GM23338 (cell line): ENCODE results near the gene XPC. TPM values are rescaled to one million over a fixed set of nuclear protein-coding genes. Genes with fewer than 3 reads are reported as not detected.

Experiments used
- ATAC-seq: fragments of 200-7000 bp; cut with Tn5 transposase; 3 replicates; pipeline ENCODE4 v1.9.1; 2020
- DNase-seq: peaks from one replicate; pipeline ENCODE4 v3.0.0-alpha.2; 2015; ENCODE audit warnings: low spot score
- H2AFZ ChIP-seq: fragments of 200-600 bp; sonication (generic); 2 replicates; pipeline ENCODE4 v1.8.0; 2016; ENCODE audit warnings: antibody characterized with exemption, mild to moderate bottlenecking, moderate library complexity
- H3F3A ChIP-seq: fragments of 200-600 bp; sonication (generic); replicated peaks from 2 replicates; pipeline ENCODE4 v1.8.0; 2017; ENCODE audit warnings: antibody characterized with exemption, mixed run types, low read depth
- H3K27ac ChIP-seq: fragments of 200-600 bp; sonication (generic); 2 replicates; pipeline ENCODE4 v1.6.1; 2016; ENCODE audit warnings: low read depth
- H3K27me3 ChIP-seq: fragments of 200-600 bp; sonication (generic); 2 replicates; pipeline ENCODE4 v1.8.0; 2016; ENCODE audit warnings: mild to moderate bottlenecking, mixed run types, moderate library complexity; ENCODE audit not compliant: insufficient read depth
- H3K36me3 ChIP-seq: fragments of 200-600 bp; sonication (generic); 2 replicates; pipeline ENCODE4 v1.8.0; 2016; ENCODE audit warnings: mild to moderate bottlenecking; ENCODE audit not compliant: insufficient read depth
- H3K4me1 ChIP-seq: fragments of 200-600 bp; sonication (generic); 2 replicates; pipeline ENCODE4 v1.8.0; 2016; ENCODE audit warnings: mild to moderate bottlenecking, moderate library complexity; ENCODE audit not compliant: insufficient read depth
- H3K4me2 ChIP-seq: fragments of 200-600 bp; sonication (generic); 2 replicates; pipeline ENCODE4 v1.7.1; 2017; ENCODE audit warnings: mixed run types
- H3K4me3 ChIP-seq: fragments of 200-600 bp; sonication (generic); 2 replicates; pipeline ENCODE4 v1.6.1; 2016; ENCODE audit warnings: mixed run types
- H3K79me2 ChIP-seq: fragments of 200-600 bp; sonication (generic); replicated peaks from 2 replicates; pipeline ENCODE4 v1.8.0; 2017; ENCODE audit warnings: mild to moderate bottlenecking; ENCODE audit not compliant: insufficient read depth
- H3K9me2 ChIP-seq: fragments of 200-600 bp; sonication (generic); 2 replicates; pipeline ENCODE4 v1.8.0; 2017; ENCODE audit not compliant: insufficient read depth
- H4K20me1 ChIP-seq: fragments of 200-600 bp; sonication (generic); replicated peaks from 2 replicates; pipeline ENCODE4 v1.8.0; 2017; ENCODE audit warnings: mild to moderate bottlenecking; ENCODE audit not compliant: insufficient read depth
- H3K27ac Mint-ChIP-seq: 2 replicates; pipeline ENCODE4 v1.8.0; 2020; ENCODE audit warnings: inconsistent platforms, mild to moderate bottlenecking, moderate library complexity, mixed read lengths
- H3K27me3 Mint-ChIP-seq: 3 replicates; pipeline ENCODE4 v1.8.0; 2022; ENCODE audit warnings: low read depth, mild to moderate bottlenecking, moderate library complexity, mixed read lengths, inconsistent platforms; ENCODE audit not compliant: insufficient read depth, poor library complexity
- H3K36me3 Mint-ChIP-seq: 3 replicates; pipeline ENCODE4 v1.8.0; 2021; ENCODE audit warnings: low read depth, mild to moderate bottlenecking, inconsistent platforms, moderate library complexity, mixed read lengths
- H3K4me1 Mint-ChIP-seq: 3 replicates; pipeline ENCODE4 v1.8.0; 2020; ENCODE audit warnings: mild to moderate bottlenecking, inconsistent platforms, mixed read lengths
- H3K4me3 Mint-ChIP-seq: 3 replicates; pipeline ENCODE4 v1.8.0; 2021; ENCODE audit warnings: moderate library complexity, mild to moderate bottlenecking, inconsistent platforms, mixed read lengths
- H3K9me3 Mint-ChIP-seq: 3 replicates; pipeline ENCODE4 v1.8.0; 2020; ENCODE audit warnings: moderate library complexity, mild to moderate bottlenecking, inconsistent platforms, mixed read lengths
- CREB1 ChIP-seq: fragments of 250-450 bp; sonication (Bioruptor Pico); IDR thresholded peaks from 2 replicates; pipeline ENCODE4 v1.5.0; 2020; ENCODE audit warnings: low read depth, mild to moderate bottlenecking, moderate library complexity
- EZH2 ChIP-seq: fragments of 200-600 bp; sonication (generic); IDR thresholded peaks from one replicate; pipeline ENCODE4 v1.8.0; 2017; ENCODE audit warnings: antibody characterized with exemption, mild to moderate bottlenecking, low read depth; ENCODE audit not compliant: unreplicated experiment
- EZH2phosphoT487 ChIP-seq: fragments of 200-600 bp; sonication (generic); IDR thresholded peaks from one replicate; pipeline ENCODE4 v1.8.1; 2018; ENCODE audit warnings: antibody characterized with exemption; ENCODE audit not compliant: unreplicated experiment
- JUNB ChIP-seq: IDR thresholded peaks from one replicate; pipeline ENCODE4 v1.6.1; 2016; ENCODE audit warnings: antibody characterized with exemption; ENCODE audit not compliant: unreplicated experiment
- NANOG ChIP-seq: IDR thresholded peaks from 2 replicates; pipeline ENCODE4 v1.6.1; 2016; ENCODE audit warnings: antibody characterized with exemption, borderline replicate concordance
- POLR2AphosphoS5 ChIP-seq: IDR thresholded peaks from 2 replicates; pipeline ENCODE4 v1.6.1; 2016; ENCODE audit warnings: antibody characterized with exemption, low read depth
- STAT1 ChIP-seq: IDR thresholded peaks from one replicate; pipeline ENCODE4 v1.6.1; 2016; ENCODE audit warnings: antibody characterized with exemption; ENCODE audit not compliant: unreplicated experiment
- ZNF114 ChIP-seq: fragments of 250-450 bp; sonication (Bioruptor Pico); IDR thresholded peaks from 2 replicates; pipeline ENCODE4 v1.5.0; 2020; ENCODE audit warnings: mild to moderate bottlenecking, moderate library complexity
- ZNF331 ChIP-seq: fragments of 250-450 bp; sonication (Bioruptor Pico); IDR thresholded peaks from 2 replicates; pipeline ENCODE4 v1.5.0; 2020; ENCODE audit warnings: low read depth, mild to moderate bottlenecking, moderate library complexity
- polyA plus RNA-seq: library from polyadenylated mRNA; unstranded; fragments of >200 nt; fragmentation: Nextera tagmentation; extraction: Ambion mirVana; gene quantifications from 2 replicates; pipeline ENCODE4 v1.2.1, GENCODE V29; 2016
- total RNA-seq: library from RNA; depleted of rRNA; stranded (reverse); fragments of >200 nt; shearing (Covaris generic); gene quantifications from 2 replicates; pipeline ENCODE4 v1.2.3, GENCODE V29; 2014
- TF ChIP-seq, protein P1 (sequence below): fragments of 250-450 bp; sonication (Bioruptor Pico); IDR thresholded peaks from 2 replicates; pipeline ENCODE4 v1.5.0; 2020; ENCODE audit warnings: mild to moderate bottlenecking, moderate library complexity
- TF ChIP-seq, protein P2 (sequence below): IDR thresholded peaks from 2 replicates; pipeline ENCODE4 v1.6.1; 2016; ENCODE audit warnings: antibody characterized with exemption
- TF ChIP-seq, protein P3 (sequence below), 2 experiments: fragments of 200-600 bp in 1 of 2; sonication (generic) in 1 of 2; conservative IDR thresholded peaks; 2 replicates each; pipeline versions ENCODE4 v1.5.1 to v1.6.1; 2016 to 2017; ENCODE audit warnings: antibody characterized with exemption in 2 of 2, low read depth in 2 of 2, mild to moderate bottlenecking in 2 of 2, moderate library complexity in 1 of 2
- TF ChIP-seq, protein P4 (sequence below): IDR thresholded peaks from one replicate; pipeline ENCODE4 v1.6.1; 2018; ENCODE audit warnings: antibody characterized with exemption; ENCODE audit not compliant: unreplicated experiment

Gene XPC
- total and polyA plus RNA-seq, 2 experiments from 2014 or later = 34.9 to 41.5 TPM

DNA sequence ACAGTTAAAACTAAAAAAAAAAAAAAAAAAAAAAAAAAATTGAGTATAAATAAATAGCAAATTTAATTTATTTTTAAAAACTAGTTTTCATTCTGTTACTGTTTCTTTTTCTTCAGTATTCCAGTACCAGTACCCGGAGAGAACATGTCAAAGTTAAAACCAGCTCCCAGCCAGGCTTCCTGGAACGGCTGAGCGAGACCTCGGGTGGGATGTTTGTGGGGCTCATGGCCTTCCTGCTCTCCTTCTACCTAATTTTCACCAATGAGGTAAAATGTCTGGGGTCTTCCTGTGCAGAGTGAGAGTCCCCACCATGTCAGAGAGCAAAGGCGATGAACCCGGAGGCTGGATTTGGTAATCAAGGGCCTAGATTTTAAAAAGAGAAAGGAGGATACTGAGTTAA is 49.1 kb downstream of the XPC start:
- Mint-ChIP-seq H3K4me1 (peaks cover 8% of the 10 kb centered on the region; the same call in 2 of the 3 replicates), H3K4me3 (no peak overlapping the region), H3K27ac (no peak overlapping the region), H3K9me3 (no peaks in the 10 kb centered on the region), H3K27me3 (peaks cover 18% of the 10 kb centered on the region), H3K36me3 (peaks cover 61% of the 10 kb centered on the region)
- H3K79me2 ChIP-seq = peaks cover 30% of the 10 kb centered on the region
- H3K27me3 ChIP-seq = no peaks in the 10 kb centered on the region
- DNase-seq (no peak), ATAC-seq (no peak)
- H3K36me3 ChIP-seq = peaks cover 4% of the 10 kb centered on the region; the same call in 1 of the 2 replicates
- H4K20me1 ChIP-seq = peaks cover 8% of the 10 kb centered on the region; the same call in 1 of the 2 replicates
- no peaks in the 10 kb centered on the region for H3F3A ChIP-seq
- no peaks in the 10 kb centered on the region for H3K9me2 ChIP-seq
- no peak overlapping the region for H3K4me3 ChIP-seq
- TF ChIP-seq POLR2AphosphoS5 (no peak), ZNF114 (CRISPR knock-in tag) (no peak), CREB1 (CRISPR knock-in tag) (no peak), JUNB (no peak), STAT1 (no peak), ZNF331 (CRISPR knock-in tag) (no peak), EZH2phosphoT487 (no peak), EZH2 (no peak), NANOG (no peak)
- TF ChIP-seq, protein P1, sequence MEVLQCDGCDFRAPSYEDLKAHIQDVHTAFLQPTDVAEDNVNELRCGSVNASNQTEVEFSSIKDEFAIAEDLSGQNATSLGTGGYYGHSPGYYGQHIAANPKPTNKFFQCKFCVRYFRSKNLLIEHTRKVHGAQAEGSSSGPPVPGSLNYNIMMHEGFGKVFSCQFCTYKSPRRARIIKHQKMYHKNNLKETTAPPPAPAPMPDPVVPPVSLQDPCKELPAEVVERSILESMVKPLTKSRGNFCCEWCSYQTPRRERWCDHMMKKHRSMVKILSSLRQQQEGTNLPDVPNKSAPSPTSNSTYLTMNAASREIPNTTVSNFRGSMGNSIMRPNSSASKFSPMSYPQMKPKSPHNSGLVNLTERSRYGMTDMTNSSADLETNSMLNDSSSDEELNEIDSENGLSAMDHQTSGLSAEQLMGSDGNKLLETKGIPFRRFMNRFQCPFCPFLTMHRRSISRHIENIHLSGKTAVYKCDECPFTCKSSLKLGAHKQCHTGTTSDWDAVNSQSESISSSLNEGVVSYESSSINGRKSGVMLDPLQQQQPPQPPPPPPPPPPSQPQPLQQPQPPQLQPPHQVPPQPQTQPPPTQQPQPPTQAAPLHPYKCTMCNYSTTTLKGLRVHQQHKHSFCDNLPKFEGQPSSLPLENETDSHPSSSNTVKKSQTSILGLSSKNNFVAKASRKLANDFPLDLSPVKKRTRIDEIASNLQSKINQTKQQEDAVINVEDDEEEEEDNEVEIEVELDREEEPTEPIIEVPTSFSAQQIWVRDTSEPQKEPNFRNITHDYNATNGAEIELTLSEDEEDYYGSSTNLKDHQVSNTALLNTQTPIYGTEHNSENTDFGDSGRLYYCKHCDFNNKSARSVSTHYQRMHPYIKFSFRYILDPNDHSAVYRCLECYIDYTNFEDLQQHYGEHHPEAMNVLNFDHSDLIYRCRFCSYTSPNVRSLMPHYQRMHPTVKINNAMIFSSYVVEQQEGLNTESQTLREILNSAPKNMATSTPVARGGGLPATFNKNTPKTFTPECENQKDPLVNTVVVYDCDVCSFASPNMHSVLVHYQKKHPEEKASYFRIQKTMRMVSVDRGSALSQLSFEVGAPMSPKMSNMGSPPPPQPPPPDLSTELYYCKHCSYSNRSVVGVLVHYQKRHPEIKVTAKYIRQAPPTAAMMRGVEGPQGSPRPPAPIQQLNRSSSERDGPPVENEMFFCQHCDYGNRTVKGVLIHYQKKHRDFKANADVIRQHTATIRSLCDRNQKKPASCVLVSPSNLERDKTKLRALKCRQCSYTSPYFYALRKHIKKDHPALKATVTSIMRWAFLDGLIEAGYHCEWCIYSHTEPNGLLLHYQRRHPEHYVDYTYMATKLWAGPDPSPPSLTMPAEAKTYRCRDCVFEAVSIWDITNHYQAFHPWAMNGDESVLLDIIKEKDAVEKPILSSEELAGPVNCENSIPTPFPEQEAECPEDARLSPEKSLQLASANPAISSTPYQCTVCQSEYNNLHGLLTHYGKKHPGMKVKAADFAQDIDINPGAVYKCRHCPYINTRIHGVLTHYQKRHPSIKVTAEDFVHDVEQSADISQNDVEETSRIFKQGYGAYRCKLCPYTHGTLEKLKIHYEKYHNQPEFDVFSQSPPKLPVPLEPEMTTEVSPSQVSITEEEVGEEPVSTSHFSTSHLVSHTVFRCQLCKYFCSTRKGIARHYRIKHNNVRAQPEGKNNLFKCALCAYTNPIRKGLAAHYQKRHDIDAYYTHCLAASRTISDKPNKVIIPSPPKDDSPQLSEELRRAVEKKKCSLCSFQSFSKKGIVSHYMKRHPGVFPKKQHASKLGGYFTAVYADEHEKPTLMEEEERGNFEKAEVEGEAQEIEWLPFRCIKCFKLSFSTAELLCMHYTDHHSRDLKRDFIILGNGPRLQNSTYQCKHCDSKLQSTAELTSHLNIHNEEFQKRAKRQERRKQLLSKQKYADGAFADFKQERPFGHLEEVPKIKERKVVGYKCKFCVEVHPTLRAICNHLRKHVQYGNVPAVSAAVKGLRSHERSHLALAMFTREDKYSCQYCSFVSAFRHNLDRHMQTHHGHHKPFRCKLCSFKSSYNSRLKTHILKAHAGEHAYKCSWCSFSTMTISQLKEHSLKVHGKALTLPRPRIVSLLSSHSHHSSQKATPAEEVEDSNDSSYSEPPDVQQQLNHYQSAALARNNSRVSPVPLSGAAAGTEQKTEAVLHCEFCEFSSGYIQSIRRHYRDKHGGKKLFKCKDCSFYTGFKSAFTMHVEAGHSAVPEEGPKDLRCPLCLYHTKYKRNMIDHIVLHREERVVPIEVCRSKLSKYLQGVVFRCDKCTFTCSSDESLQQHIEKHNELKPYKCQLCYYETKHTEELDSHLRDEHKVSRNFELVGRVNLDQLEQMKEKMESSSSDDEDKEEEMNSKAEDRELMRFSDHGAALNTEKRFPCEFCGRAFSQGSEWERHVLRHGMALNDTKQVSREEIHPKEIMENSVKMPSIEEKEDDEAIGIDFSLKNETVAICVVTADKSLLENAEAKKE (CRISPR knock-in tag) = no peak
- TF ChIP-seq, protein P2, sequence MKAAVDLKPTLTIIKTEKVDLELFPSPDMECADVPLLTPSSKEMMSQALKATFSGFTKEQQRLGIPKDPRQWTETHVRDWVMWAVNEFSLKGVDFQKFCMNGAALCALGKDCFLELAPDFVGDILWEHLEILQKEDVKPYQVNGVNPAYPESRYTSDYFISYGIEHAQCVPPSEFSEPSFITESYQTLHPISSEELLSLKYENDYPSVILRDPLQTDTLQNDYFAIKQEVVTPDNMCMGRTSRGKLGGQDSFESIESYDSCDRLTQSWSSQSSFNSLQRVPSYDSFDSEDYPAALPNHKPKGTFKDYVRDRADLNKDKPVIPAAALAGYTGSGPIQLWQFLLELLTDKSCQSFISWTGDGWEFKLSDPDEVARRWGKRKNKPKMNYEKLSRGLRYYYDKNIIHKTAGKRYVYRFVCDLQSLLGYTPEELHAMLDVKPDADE = no peak
- TF ChIP-seq, protein P3, sequence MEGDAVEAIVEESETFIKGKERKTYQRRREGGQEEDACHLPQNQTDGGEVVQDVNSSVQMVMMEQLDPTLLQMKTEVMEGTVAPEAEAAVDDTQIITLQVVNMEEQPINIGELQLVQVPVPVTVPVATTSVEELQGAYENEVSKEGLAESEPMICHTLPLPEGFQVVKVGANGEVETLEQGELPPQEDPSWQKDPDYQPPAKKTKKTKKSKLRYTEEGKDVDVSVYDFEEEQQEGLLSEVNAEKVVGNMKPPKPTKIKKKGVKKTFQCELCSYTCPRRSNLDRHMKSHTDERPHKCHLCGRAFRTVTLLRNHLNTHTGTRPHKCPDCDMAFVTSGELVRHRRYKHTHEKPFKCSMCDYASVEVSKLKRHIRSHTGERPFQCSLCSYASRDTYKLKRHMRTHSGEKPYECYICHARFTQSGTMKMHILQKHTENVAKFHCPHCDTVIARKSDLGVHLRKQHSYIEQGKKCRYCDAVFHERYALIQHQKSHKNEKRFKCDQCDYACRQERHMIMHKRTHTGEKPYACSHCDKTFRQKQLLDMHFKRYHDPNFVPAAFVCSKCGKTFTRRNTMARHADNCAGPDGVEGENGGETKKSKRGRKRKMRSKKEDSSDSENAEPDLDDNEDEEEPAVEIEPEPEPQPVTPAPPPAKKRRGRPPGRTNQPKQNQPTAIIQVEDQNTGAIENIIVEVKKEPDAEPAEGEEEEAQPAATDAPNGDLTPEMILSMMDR (conservative IDR thresholded peaks at IDR 0.05; ENCODE audit: low read depth in 2 of 2) = no peak
- TF ChIP-seq, protein P4, sequence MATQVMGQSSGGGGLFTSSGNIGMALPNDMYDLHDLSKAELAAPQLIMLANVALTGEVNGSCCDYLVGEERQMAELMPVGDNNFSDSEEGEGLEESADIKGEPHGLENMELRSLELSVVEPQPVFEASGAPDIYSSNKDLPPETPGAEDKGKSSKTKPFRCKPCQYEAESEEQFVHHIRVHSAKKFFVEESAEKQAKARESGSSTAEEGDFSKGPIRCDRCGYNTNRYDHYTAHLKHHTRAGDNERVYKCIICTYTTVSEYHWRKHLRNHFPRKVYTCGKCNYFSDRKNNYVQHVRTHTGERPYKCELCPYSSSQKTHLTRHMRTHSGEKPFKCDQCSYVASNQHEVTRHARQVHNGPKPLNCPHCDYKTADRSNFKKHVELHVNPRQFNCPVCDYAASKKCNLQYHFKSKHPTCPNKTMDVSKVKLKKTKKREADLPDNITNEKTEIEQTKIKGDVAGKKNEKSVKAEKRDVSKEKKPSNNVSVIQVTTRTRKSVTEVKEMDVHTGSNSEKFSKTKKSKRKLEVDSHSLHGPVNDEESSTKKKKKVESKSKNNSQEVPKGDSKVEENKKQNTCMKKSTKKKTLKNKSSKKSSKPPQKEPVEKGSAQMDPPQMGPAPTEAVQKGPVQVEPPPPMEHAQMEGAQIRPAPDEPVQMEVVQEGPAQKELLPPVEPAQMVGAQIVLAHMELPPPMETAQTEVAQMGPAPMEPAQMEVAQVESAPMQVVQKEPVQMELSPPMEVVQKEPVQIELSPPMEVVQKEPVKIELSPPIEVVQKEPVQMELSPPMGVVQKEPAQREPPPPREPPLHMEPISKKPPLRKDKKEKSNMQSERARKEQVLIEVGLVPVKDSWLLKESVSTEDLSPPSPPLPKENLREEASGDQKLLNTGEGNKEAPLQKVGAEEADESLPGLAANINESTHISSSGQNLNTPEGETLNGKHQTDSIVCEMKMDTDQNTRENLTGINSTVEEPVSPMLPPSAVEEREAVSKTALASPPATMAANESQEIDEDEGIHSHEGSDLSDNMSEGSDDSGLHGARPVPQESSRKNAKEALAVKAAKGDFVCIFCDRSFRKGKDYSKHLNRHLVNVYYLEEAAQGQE = no peak
- H3K4me1 ChIP-seq = peaks cover 9% of the 10 kb centered on the region; the same call in 1 of the 2 replicates
- no peak overlapping the region for H3K27ac ChIP-seq
- no peak overlapping the region for H3K4me2 ChIP-seq
- H2AFZ ChIP-seq = no peak overlapping the region
